NCI-H82 treated with DMSO at 0.1 percent for 48 hours (cell line): Measurements from ENCODE around the gene PKNOX2.

Source experiments
- DNase-seq: peaks from one replicate; lab custom pipeline; 2025; ENCODE audit not compliant: unreplicated experiment; lab: John Stamatoyannopoulos, UW

Gene PKNOX2

GRCh38 chr11:125171974-125172373 lies 7.4 kb downstream of the PKNOX2 start:
- no peak for DNase-seq

- no peak for DNase-seq
Observed at GRCh38 chr11:125173027-125173426, 8.5 kb downstream of the PKNOX2 start.

GRCh38 chr11:125173556-125173955 lies 9.0 kb downstream of the PKNOX2 start:
- DNase-seq, result peak; percentile 71

DNA sequence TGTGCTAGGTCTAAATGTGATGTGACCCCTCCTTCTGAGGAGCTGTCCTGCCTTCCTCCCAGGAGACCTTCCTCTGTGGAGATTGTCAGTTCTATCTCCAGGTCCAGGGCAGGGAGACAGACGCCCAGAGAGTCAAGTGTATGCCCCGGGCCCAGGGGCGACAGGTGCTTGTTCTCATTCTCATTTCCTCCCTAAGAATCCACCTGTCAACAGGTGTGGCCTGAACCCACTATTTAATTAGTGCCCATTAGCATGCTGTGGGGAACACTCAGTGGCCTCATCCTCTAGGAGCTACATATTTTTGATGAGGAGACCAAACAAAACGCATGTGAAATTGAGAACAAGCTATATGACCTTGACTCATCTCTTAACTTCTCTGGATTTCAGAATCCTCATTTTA lies 9.5 kb downstream of the PKNOX2 start:
- no peak for DNase-seq

DNA sequence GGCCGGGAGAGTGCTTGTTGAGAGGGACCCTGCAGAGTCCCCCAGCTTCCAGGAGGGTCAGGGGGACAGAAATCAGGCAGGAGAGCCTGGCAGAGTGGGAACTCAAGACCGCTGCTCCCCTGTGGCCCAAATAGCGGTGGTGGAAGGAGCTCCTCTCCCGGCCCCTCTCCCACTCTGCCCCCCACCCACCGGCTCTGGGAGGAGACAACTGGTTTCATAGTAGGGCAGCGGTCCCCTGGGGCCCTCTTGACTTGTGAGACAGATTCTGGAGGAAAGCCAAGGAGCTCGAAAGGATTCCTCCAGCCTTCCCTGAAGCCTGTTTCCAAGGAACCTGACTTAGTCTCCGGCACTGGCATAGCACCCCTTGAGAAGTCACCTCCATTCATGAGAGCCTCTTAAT lies 10.1 kb downstream of the PKNOX2 start:
- DNase-seq, result no peak

DNA sequence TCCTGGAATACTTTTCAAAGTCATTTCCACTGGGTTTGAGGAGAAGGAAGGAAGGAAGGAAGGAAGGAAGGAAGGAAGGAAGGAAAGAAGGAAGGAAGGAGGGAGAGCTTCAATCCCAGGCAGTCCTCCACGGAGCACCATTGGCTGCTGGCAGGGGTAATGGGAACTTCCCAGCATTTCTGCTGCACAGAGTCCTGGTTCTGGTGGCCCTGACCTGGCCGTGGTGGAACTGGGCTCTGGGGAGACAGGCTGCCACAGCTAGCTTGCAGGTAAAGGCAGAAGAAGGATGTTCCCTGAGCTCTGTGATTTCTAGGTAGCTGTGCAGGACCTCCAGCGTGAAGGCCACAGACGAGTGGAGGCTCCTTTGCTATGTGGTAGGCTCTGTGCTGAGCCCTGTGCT lies 10.6 kb downstream of the PKNOX2 start:
- DNase-seq, result no peak

- DNase-seq, result peak; percentile 21
Observed at GRCh38 chr11:125175896-125176575, 11.5 kb downstream of the PKNOX2 start.

DNA sequence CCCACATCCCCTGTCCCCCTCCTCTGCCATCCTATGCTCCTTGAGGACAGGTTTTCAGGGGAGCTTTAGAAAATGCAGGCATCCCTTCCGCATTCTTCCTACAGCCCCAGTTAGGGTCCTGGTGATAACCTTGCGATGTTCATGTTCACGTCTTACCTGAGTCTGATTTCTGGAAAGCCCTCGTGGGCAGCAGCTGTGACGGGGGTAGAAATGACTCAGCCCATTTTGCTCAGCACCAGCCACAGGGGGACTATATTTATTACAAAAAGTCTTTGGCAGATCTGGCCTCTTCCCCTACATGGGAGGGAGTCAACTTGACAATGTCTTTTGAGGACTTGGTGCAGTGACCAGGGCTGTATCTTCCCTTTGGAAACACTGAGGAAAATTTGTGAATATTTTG lies 12.3 kb downstream of the PKNOX2 start:
- no peak for DNase-seq

DNA sequence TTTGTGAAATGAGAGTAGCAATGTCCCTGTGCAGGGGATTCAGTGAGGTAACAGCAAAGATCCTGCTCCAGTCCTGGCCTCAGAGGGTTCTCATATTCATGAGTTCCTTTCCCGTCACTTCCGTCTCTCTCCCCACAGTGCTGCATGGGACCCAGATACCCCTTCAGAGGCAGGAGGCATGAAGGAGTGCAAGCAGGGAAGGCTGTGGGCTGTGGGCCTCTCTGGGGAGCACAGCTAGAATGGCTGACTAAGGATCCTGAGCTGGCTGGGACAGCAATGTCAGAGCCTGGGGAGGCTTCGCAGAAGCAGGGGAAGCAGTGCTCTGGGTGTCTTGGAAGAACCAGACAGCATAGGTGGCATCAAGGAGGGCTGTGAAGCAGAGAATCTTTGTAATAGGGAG lies 13.0 kb downstream of the PKNOX2 start:
- no peak for DNase-seq

DNA sequence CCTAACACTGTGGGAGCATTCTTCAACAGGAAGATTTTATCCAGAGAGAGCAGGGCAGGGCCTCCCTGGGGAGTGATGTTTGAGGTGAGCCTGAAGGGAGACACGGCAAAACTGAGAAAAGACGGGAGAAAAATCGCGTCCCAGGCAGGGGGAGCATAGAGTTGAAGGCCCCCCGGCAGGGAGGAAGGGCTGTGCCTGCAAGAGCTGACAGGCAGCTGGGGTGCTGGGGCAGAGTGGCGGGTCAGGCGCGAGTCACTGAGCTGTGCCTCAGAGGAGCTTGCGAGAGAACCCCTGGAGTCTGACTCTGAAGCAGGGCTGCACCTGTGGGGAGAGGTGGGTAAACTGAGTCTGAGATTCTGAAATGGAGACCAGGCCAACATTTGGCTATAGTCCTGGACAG lies 14.8 kb downstream of the PKNOX2 start:
- DNase-seq, result no peak

DNA sequence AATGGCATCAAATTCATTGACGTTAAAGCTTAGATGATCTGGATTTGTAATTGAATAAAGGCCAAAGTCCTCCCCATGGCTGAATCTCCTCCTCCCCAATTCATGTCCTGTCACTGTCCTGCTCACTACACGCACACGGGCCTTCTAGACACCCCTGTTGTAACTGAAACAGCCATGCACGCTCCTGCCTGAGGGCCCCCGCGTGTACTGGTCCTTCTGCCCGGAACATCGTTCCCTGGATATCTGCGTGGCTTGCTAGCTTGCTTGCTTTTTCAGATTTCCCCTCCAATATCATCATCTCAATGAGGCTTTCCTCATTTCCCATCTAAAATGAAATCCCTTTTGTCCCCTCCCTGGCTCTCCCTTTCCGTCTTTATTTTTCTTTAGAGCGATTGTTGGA lies 15.3 kb downstream of the PKNOX2 start:
- DNase-seq, result no peak

DNA sequence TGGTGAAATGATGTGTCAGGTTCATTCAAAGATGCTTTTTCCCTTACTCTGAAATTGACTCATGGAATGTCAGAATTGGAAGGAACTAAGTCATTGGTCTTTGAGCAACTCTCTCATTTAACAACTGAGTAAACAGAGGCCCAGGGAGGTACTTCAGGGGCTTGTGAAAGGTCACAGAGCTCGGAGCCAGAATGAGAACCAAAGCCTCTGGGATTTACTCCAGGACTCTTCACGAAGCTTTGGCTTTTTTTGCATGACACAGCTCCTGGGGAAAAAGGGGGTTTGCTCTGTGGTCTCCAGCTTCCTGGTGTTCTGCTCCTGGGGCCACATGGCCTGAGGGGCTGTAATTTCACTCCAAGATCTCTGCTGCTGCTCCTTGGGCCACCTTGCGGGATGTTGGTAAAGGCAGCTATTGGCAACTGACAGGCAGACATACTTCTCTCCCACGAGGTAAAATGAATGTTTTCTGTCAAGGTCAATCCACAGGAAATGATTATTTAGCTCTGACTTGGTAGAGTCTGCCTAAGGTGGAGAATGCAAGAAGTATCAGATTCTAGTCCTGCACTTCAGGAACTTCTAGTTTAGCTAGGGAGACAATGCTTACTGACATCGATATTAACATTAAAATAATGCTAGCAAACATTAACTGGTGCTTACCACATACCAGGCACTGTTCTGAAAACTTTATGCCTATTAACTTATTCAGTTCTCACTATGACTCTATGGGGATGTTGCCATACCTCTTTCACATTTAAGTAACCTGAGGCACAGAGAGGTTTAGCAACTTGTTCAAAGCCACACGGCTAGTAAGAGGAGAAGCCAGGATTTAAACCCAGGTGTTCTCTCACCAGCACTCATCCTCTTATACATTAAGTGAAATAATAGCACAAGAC lies 16.1 kb downstream of the PKNOX2 start:
- DNase-seq, result no peak

GRCh38 chr11:125182573-125182972 lies 18.0 kb downstream of the PKNOX2 start:
- DNase-seq, result no peak

DNA sequence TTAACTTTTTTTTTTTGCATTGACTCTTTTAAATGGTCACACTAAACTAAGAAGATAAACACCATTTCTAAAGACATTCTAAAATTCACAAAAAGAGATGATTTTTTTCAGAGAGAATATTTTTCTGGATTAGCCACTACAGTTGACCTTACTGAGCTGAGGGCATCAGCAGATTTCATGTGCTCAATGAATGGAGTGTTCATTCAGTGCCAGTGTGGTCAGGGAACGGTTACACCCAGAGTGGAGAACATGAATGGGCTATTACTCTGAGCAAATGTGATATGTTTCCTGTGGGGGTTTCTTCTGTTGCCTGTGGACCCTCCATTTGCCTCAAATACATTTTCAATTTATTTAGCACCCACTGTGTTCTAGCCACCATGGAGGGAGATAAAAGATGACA lies 19.1 kb downstream of the PKNOX2 start:
- DNase-seq, result no peak

DNA sequence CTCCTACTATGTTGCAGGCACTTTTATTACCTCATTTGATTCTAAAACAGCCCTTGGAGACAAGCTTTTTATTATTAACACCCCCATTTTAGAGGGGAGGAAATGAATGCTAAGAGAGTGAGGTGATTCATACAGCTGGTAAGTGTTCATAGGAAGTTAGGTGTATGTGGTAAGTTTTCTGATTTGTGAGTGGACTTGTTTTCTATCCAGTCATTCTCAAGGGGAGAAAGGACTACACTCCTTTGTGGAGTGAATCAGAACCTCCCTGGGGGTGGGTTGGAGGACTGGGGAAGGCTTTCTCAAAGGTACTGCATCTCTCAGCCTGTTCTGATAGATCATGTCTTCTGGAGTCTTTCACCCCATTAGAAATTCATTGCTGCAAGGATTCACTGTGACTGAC lies 23.5 kb downstream of the PKNOX2 start:
- no peak for DNase-seq

DNA sequence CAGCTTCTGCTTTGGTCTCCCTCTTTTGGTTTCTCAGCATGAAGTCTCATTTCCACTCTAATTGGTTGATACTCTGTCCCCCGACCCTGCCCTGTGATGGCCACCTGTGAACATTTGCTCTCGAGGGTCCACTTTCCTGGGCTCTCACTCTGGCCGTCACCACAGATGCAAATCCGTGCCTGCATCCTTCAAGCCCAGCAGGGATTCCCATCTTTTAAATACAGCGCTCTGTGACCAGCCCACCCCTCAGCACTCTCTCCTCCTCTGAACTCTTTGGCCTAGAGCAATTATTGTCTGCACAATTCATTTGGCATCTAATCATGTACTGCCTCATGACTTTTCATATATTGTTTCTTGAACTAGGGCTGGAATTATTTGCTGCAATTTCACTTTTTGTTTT lies 26.0 kb downstream of the PKNOX2 start:
- DNase-seq, result no peak

GRCh38 chr11:125192183-125192582 lies 27.6 kb downstream of the PKNOX2 start:
- no peak for DNase-seq

DNA sequence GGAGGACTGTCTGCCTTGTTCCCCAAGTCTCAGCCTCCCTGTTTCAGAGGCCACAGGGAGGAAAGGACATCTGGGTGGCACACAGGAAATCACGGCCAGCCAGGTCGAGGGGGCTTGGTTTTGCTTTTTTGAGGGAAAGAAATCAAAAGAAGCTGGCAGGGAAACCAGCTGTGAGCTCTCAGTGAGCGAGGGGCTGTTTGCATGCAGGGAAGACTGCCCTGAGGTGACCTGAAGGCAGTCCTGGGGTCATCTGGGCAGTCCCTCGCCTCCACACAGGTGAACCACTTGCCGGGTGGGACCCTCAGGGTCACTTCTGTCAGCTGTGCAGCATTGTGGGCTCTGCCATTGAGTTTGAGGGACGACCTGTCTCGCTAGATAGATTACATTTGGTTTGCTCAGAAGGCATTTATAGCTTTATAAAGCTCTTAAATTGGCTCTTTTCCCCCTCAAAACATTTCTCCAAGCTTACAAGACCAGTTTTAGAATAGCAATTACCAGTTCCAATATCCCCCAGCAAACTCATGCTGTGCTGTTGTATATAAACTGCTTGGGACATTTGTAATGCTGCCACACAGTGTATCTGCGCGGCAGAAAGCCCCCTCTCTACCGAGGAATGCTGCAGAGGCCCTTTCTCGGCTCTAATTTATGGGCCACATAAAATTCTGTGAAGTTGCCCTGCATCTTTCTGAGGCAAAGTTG lies 28.3 kb downstream of the PKNOX2 start:
- DNase-seq, result no peak

DNA sequence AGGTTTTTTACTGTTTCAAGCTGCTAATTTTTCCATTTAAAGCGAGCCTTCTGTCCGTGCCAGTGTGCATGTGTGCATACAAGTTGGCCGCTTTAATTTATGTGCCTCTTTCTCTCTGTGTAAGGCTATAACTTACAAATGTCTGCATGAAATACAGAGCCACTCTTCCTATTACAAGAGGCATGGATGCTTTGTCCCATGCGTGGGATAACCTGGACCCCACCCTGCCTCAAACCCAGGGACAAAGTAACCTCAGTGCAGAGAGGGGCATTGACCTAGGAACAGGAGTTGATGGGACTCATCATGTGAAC lies 28.8 kb downstream of the PKNOX2 start:
- DNase-seq, result no peak

DNA sequence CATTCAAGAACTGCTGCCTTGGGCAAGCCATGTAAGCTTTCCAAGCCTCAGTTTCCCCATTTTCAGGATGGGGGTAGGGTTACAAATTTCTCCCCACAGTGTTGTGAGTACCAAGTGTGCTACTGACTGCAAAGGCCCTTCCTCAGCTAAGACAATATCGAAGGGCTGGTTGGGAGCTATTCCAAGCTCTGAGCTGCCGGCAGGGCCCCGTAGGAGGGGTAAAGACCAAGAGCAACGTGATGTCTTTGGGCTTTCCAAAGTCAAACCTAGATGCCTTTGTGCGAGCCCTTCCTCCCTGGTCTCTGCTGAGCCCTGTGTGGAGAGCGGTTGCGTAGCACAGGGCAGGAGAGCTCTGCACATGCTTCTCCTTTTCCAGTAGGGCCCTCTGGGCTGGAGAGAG lies 29.3 kb downstream of the PKNOX2 start:
- no peak for DNase-seq

DNA sequence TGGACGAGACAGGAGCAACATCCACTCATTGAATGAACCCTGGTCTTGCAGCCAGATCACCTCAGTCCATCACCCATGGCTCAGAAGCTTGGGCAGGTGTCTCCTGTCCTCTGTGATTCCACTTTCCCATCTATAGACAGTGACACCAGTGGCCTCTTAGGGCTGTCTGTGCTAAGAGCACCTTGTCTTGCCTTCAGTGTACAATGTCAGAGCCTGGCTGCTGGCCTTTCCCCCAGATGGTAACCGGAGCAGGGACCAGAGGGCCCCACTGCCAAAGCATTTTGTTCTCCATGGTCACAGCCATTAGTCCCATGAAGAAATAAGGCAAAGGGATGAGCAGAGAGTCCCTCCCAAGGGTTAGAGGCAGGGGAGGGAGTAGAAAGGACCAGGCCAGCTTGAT lies 35.4 kb downstream of the PKNOX2 start:
- no peak for DNase-seq

DNA sequence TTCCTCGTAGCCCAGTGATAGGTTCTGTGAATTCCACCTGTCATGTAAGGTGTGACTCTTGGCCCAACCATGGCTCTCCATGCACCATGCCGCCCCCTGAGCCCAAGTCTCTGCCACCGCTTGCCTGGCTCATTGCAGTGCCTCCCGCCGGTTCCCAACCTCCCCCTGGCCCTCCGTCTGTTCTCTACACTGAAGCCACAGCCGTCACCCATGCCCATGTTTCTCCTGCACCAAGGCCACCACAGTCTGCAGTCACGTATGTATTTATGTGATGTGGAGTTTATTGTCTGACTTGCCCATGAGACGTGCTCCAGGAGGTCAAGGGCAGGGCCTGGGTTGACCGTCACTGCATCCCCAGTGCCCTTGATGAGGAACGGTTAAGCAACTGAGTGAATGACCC lies 35.9 kb downstream of the PKNOX2 start:
- DNase-seq, result no peak
